H1 (cell line): Measurements from ENCODE around the gene SMARCA4. TPM values are rescaled to one million over a fixed set of nuclear protein-coding genes. Genes with fewer than 3 reads are reported as not detected.

ENCODE experiments used
- CTCF ChIA-PET: fragments of 300-600 bp; sonication (Branson Sonifier 250); formaldehyde crosslinking; loops from one replicate; lab custom pipeline; 2021; ENCODE audit not compliant: partially characterized antibody; lab: Charles Lee
- POLR2A ChIA-PET: fragments of 300-600 bp; sonication (Branson Sonifier 250); formaldehyde crosslinking; loops from one replicate; lab custom pipeline; 2021; ENCODE audit warnings: inconsistent platforms; ENCODE audit not compliant: partially characterized antibody; lab: Charles Lee
- DNase-seq, 2 experiments: peaks; one replicate each; pipeline versions ENCODE4 v3.0.0 to v3.0.0-alpha.2; 2010 to 2022; ENCODE audit warnings: low spot score in 2 of 2, low read depth in 1 of 2, mixed read lengths in 1 of 2
- FAIRE-seq: peaks from 2 replicates; lab custom pipeline; 2011; peaks lifted over from hg19 to GRCh38; lab: Jason Lieb, UNC
- H2AFZ ChIP-seq: 2 replicates; pipeline ENCODE4 v1.8.1; 2012; ENCODE audit warnings: low read length, inconsistent platforms
- H2AK5ac ChIP-seq: 2 replicates; pipeline ENCODE4 v1.6.1; 2013; ENCODE audit warnings: low read depth, low read length
- H2BK120ac ChIP-seq: replicated peaks from 2 replicates; pipeline ENCODE3; 2013; ENCODE audit warnings: low read depth, low read length, inconsistent platforms
- H2BK12ac ChIP-seq: 2 replicates; pipeline ENCODE4 v1.6.1; 2013; ENCODE audit warnings: low read depth, low read length
- H2BK15ac ChIP-seq: 2 replicates; pipeline ENCODE4 v1.6.1; 2013; ENCODE audit warnings: low read length
- H2BK20ac ChIP-seq: 2 replicates; pipeline ENCODE4 v1.6.1; 2013; ENCODE audit warnings: low read length
- H2BK5ac ChIP-seq: 2 replicates; pipeline ENCODE4 v1.6.1; 2013; ENCODE audit warnings: low read depth, low read length
- H3K14ac ChIP-seq: 2 replicates; pipeline ENCODE4 v1.6.1; 2013; ENCODE audit warnings: inconsistent platforms; ENCODE audit not compliant: insufficient read length
- H3K18ac ChIP-seq: 2 replicates; pipeline ENCODE4 v1.6.1; 2013; ENCODE audit warnings: low read length; ENCODE audit errors: extremely low read depth
- H3K23ac ChIP-seq: 2 replicates; pipeline ENCODE4 v1.6.1; 2013; ENCODE audit warnings: inconsistent platforms; ENCODE audit not compliant: insufficient read length
- H3K23me2 ChIP-seq: 2 replicates; pipeline ENCODE4 v1.6.1; 2013; ENCODE audit warnings: low read depth, low read length
- H3K27ac ChIP-seq: 2 replicates; pipeline ENCODE4 v1.6.1; 2011; ENCODE audit warnings: low read depth, low read length, inconsistent platforms
- H3K27me3 ChIP-seq, 4 experiments: replicated peaks in 1 of 4; 1 replicate in 1 of 4; 2 replicates in 3 of 4; pipeline versions ENCODE4 v1.6.1 to v1.8.1; 2011 to 2013; ENCODE audit warnings: low read length in 3 of 4, mild to moderate bottlenecking in 3 of 4, inconsistent platforms in 2 of 4, mixed read lengths in 2 of 4, moderate library complexity in 1 of 4; ENCODE audit not compliant: control insufficient read depth in 3 of 4, insufficient read depth in 3 of 4; ENCODE audit errors: extremely low read depth in 1 of 4
- H3K36me3 ChIP-seq, 4 experiments: 2 replicates each; pipeline versions ENCODE4 v1.6.1 to v1.8.1; 2011 to 2013; ENCODE audit warnings: mild to moderate bottlenecking in 4 of 4, low read length in 3 of 4, moderate library complexity in 2 of 4, control low read depth in 1 of 4, inconsistent platforms in 1 of 4; ENCODE audit not compliant: insufficient read depth in 4 of 4, control insufficient read depth in 2 of 4
- H3K4ac ChIP-seq: replicated peaks from 2 replicates; pipeline ENCODE3; 2013; ENCODE audit warnings: low read length, low read depth, mixed read lengths, inconsistent platforms; ENCODE audit not compliant: insufficient read length
- H3K4me1 ChIP-seq, 4 experiments: replicated peaks in 1 of 4; 1 replicate in 1 of 4; 2 replicates in 3 of 4; pipeline versions ENCODE4 v1.6.1 to v1.8.1; 2011 to 2013; ENCODE audit warnings: low read length in 3 of 4, inconsistent platforms in 2 of 4, mixed read lengths in 1 of 4; ENCODE audit not compliant: insufficient read depth in 4 of 4, control insufficient read depth in 3 of 4
- H3K4me2 ChIP-seq, 2 experiments: 2 replicates each; pipeline versions ENCODE4 v1.6.1 to v1.8.1; 2011 to 2013; ENCODE audit warnings: low read depth in 2 of 2, low read length in 2 of 2, control low read depth in 1 of 2, inconsistent platforms in 1 of 2, mild to moderate bottlenecking in 1 of 2; ENCODE audit not compliant: insufficient read depth in 1 of 2
- H3K4me3 ChIP-seq, 4 experiments: fragments of 200-600, 300-600 bp in 1 of 4; sonication (generic), shearing (Covaris generic), sonication (Bioruptor Twin) in 1 of 4; 2 replicates each; pipeline versions ENCODE4 v1.5.1 to v1.8.1; 2011 to 2016; ENCODE audit warnings: low read length in 4 of 4, low read depth in 3 of 4, control low read depth in 2 of 4, inconsistent platforms in 2 of 4, mild to moderate bottlenecking in 2 of 4, mixed read lengths in 1 of 4, moderate library complexity in 1 of 4; ENCODE audit not compliant: insufficient read depth in 2 of 4; ENCODE audit errors: extremely low read depth in 1 of 4
- H3K56ac ChIP-seq: replicated peaks from 2 replicates; pipeline ENCODE3; 2013; ENCODE audit warnings: low read depth, mild to moderate bottlenecking, mixed read lengths, low read length, inconsistent platforms; ENCODE audit not compliant: insufficient read length
- H3K79me1 ChIP-seq: 2 replicates; pipeline ENCODE4 v1.6.1; 2013; ENCODE audit warnings: low read depth, low read length, control low read depth
- H3K79me2 ChIP-seq, 2 experiments: 2 replicates each; pipeline versions ENCODE4 v1.6.1 to v1.8.1; 2012 to 2013; ENCODE audit warnings: low read length in 2 of 2, mild to moderate bottlenecking in 2 of 2, inconsistent platforms in 1 of 2; ENCODE audit not compliant: insufficient read depth in 2 of 2, control insufficient read depth in 1 of 2
- H3K9ac ChIP-seq, 4 experiments: replicated peaks in 1 of 4; 1 replicate in 1 of 4; 2 replicates in 3 of 4; pipeline versions ENCODE4 v1.6.1 to v1.8.1; 2011 to 2013; ENCODE audit warnings: low read depth in 3 of 4, low read length in 3 of 4, control low read depth in 2 of 4, mild to moderate bottlenecking in 2 of 4, moderate library complexity in 2 of 4, inconsistent platforms in 1 of 4; ENCODE audit errors: extremely low read depth in 1 of 4
- H3K9me3 ChIP-seq, 2 experiments: 2 replicates each; pipeline versions ENCODE4 v1.6.1 to v1.8.1; 2012 to 2013; ENCODE audit warnings: mild to moderate bottlenecking in 2 of 2, moderate library complexity in 2 of 2, control low read depth in 1 of 2, inconsistent platforms in 1 of 2, low read depth in 1 of 2, low read length in 1 of 2, mixed read lengths in 1 of 2; ENCODE audit not compliant: insufficient read depth in 2 of 2
- H4K20me1 ChIP-seq, 2 experiments: replicated peaks in 1 of 2; 2 replicates each; pipeline versions ENCODE3 to v1.8.1; 2011 to 2013; ENCODE audit warnings: inconsistent platforms in 2 of 2, low read length in 2 of 2, mild to moderate bottlenecking in 1 of 2; ENCODE audit not compliant: insufficient read depth in 2 of 2, control insufficient read depth in 1 of 2
- H4K5ac ChIP-seq: 2 replicates; pipeline ENCODE4 v1.6.1; 2013; ENCODE audit warnings: low read length, low read depth, mixed read lengths, inconsistent platforms; ENCODE audit not compliant: insufficient read length
- H4K8ac ChIP-seq: 2 replicates; pipeline ENCODE4 v1.8.0; 2013; ENCODE audit warnings: mild to moderate bottlenecking, moderate library complexity, low read length, inconsistent platforms; ENCODE audit not compliant: insufficient read depth; ENCODE audit errors: extremely low read depth
- H4K91ac ChIP-seq: replicated peaks from 2 replicates; pipeline ENCODE3; 2013; ENCODE audit warnings: low read length, mixed read lengths, inconsistent platforms; ENCODE audit not compliant: insufficient read length
- BCL11A ChIP-seq, 2 experiments: IDR thresholded peaks; one replicate each; pipeline ENCODE4 v1.6.1; 2011; ENCODE audit warnings: low read depth in 2 of 2, low read length in 2 of 2, mild to moderate bottlenecking in 2 of 2
- BRCA1 ChIP-seq: IDR thresholded peaks from 2 replicates; pipeline ENCODE4 v1.6.1; 2012; ENCODE audit warnings: low read depth, low read length, improper control_type of control experiment
- CBX8 ChIP-seq: fragments of 300-800, 300-1000 bp; sonication (generic); IDR thresholded peaks from 2 replicates; pipeline ENCODE4 v1.7.1; 2016; ENCODE audit warnings: low read depth, low read length, borderline replicate concordance
- CEBPB ChIP-seq: IDR thresholded peaks from 2 replicates; pipeline ENCODE4 v1.6.1; 2012; ENCODE audit warnings: low read depth, low read length
- CREB1 ChIP-seq: IDR thresholded peaks from 2 replicates; pipeline ENCODE4 v1.6.1; 2012; ENCODE audit warnings: inconsistent platforms
- HDAC2 ChIP-seq, 2 experiments: fragments of 300-600 bp in 1 of 2; sonication (generic) in 1 of 2; IDR thresholded peaks; 2 replicates each; pipeline ENCODE4 v1.6.1; 2011 to 2012; ENCODE audit warnings: low read depth in 2 of 2, low read length in 2 of 2, mild to moderate bottlenecking in 2 of 2, moderate library complexity in 2 of 2, borderline replicate concordance in 1 of 2, inconsistent platforms in 1 of 2
- JUND ChIP-seq: IDR thresholded peaks from 2 replicates; pipeline ENCODE4 v1.6.1; 2011; ENCODE audit warnings: mild to moderate bottlenecking, improper control_type of control experiment, low read length
- RFX5 ChIP-seq: IDR thresholded peaks from 2 replicates; pipeline ENCODE4 v1.6.1; 2011; ENCODE audit warnings: low read depth, low read length, improper control_type of control experiment, borderline replicate concordance
- TCF12 ChIP-seq: IDR thresholded peaks from 2 replicates; pipeline ENCODE4 v1.6.1; 2011; ENCODE audit warnings: low read depth, mild to moderate bottlenecking, low read length
- WGBS, 2 experiments: shearing (Covaris generic) in 1 of 2; methylation state at CpG; one replicate each; pipeline versions ENCODE4 v1.1.6 to v1.1.7; 2013 to 2015; ENCODE audit warnings: low lambda C conversion rate in 2 of 2, mixed read lengths in 2 of 2, inconsistent platforms in 1 of 2, low coverage in 1 of 2, missing lambda C conversion rate in 1 of 2; ENCODE audit not compliant: insufficient replicate concordance in 2 of 2, insufficient coverage in 1 of 2, insufficient read length in 1 of 2; ENCODE audit errors: extremely low coverage in 1 of 2, missing lambda C conversion rate in 1 of 2; 5-methylcytosine and 5-hydroxymethylcytosine counted together
- long read RNA-seq, 2 experiments: library from RNA in 1 of 2; library from capped mRNA in 1 of 2; stranded (forward); transcript quantifications; one replicate each; pipeline ENCODE4 v2.0.0, GENCODE V29; 2021; ENCODE audit warnings: inconsistent platforms in 1 of 2
- polyA minus RNA-seq, 3 experiments: library from RNA; depleted of rRNA, polyadenylated mRNA; stranded (reverse); fragments of >200 nt; gene quantifications; 1 replicate in 2 of 3; 2 replicates in 1 of 3; pipeline ENCODE4 v1.2.3, GENCODE V29; 2011
- polyA plus RNA-seq, 7 experiments: library from polyadenylated mRNA; depleted of rRNA in 3 of 7; stranded (reverse) in 5 of 7; unstranded in 2 of 7; fragments of >200 nt in 5 of 7; fragments of 200-250 nt in 2 of 7; gene quantifications; 1 replicate in 5 of 7; 2 replicates in 1 of 7; 4 replicates in 1 of 7; pipeline versions ENCODE4 v1.2.1 to v1.2.3, GENCODE V29; 2011 to 2013; ENCODE audit warnings: missing spikeins in 2 of 7, mixed read lengths in 2 of 7
- total RNA-seq: library from RNA; stranded (reverse); fragmentation: NEBNext Ultra II Directional; extraction: Animal tissue kit (Norgen Biotek cat#: 25700); gene quantifications from 2 replicates; pipeline ENCODE4 v1.2.1, GENCODE V29; 2021

SMARCA4 gene
- 263 TPM in 2 replicates for total RNA-seq
- 86.4 and 137 TPM in 2 replicates for polyA plus RNA-seq (2011; rRNA removed)
- polyA plus RNA-seq (2011; cell fraction: cytosol; rRNA removed) = 106 TPM
- 215 TPM for polyA plus RNA-seq (2011; cell fraction: nucleus; rRNA removed)
- polyA plus RNA-seq (2012, experiment 1 of 2) = 238 to 277 TPM (median 270 TPM) in 4 replicates
- 118 TPM for polyA plus RNA-seq (2012, experiment 2 of 2)
- 156 TPM for polyA plus RNA-seq (2013, experiment 1 of 2)
- polyA plus RNA-seq (2013, experiment 2 of 2) = 146 TPM
- 219 and 239 TPM in 2 replicates for polyA minus RNA-seq (2011; rRNA and poly(A)+ RNA removed)
- polyA minus RNA-seq (2011; cell fraction: cytosol; rRNA and poly(A)+ RNA removed) = 184 TPM
- 185 TPM for polyA minus RNA-seq (2011; cell fraction: nucleus; rRNA and poly(A)+ RNA removed)
- long read RNA-seq, experiment 1, full-length matches to known transcripts = 4 of 65 reads
- long read RNA-seq, experiment 1, partial matches to known transcripts = 53 of 65 reads
- long read RNA-seq, experiment 1, other reads (novel, unspliced or antisense) = 8 of 65 reads
- long read RNA-seq, experiment 2, partial matches to known transcripts = 16 of 19 reads
- long read RNA-seq, experiment 2, other reads (novel, unspliced or antisense) = 2 of 19 reads

DNA sequence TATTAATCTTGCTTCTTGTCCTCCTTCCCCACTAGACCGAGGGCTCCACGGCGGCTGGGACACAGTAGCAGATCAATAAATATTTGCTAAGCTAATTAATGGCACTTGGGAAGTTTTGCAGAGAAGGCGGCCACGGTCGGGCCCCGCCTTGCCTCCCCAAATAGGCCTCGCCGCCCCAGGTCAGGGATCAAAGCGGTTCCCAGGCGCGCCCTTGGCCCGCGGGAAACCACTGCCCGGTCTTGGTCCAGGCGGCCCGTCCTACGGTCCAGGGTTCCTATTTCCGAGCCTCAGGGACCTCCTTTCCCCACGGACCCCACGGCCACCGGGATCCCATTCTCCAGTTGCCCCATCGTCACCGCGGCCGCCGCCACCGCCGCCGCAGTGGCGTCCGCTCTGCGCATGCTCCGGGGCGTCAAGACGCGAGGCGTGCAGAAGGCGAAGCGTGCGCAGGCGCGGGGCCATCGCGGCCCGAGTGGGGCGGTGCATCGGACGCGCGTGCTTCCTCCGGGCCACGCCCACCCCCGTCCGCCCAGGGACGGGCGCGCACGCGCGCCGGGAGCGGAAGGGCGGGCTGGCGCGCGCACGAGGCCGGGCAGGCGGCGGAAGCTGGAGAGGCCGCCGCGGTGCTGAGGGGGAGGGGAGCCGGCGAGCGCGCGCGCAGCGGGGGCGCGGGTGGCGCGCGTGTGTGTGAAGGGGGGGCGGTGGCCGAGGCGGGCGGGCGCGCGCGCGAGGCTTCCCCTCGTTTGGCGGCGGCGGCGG lies at the start of gene SMARCA4:
SMARCA4 (plus strand) TSS at position 717 of the 759 bp plus-strand sequence. CDS start 23,122 bp downstream, outside the sequence.
- 0 out of 2 replicates have a peak within 1 kb of the TSS, but pooled peaks have one; percentile 50 for H2BK12ac ChIP-seq
- H4K5ac ChIP-seq = peak within 1 kb of the TSS; percentile 91
- peak within 1 kb of the TSS; percentile 98 for H4K8ac ChIP-seq
- H4K91ac ChIP-seq = peak within 1 kb of the TSS; percentile 91
- H3K14ac ChIP-seq = no peak within 1 kb of the TSS
- H3K4me1 ChIP-seq = peaks cover 0 to 12% (median 6%) of the 10 kb centered on the region in 4 experiments; a peak in 6 of 7 replicates
- H3K4me3 ChIP-seq = peak within 1 kb of the TSS; percentile 98 to 100 (median 99)
- FAIRE-seq = no peak
- no peak within 1 kb of the TSS for H2AK5ac ChIP-seq
- H2BK5ac ChIP-seq = peak within 1 kb of the TSS; percentile 35; the same call in 1 of the 2 replicates
- peak within 1 kb of the TSS; percentile 71; the same call in 1 of the 2 replicates for H3K18ac ChIP-seq
- H2BK20ac ChIP-seq = no peak within 1 kb of the TSS
- H3K23ac ChIP-seq = no peak within 1 kb of the TSS
- H4K20me1 ChIP-seq = peaks cover 4% of the 10 kb centered on the region in 2 experiments
- H3K27me3 ChIP-seq = no peaks in the 10 kb centered on the region
- peak within 1 kb of the TSS; percentile 86 to 95 (median 90) for H3K9ac ChIP-seq
- H2AFZ ChIP-seq = no peak within 1 kb of the TSS; the same call in 1 of the 2 replicates
- DNase-seq = peak; percentile 88 to 96
- ChIA-PET POLR2A (interaction anchor here (0.8 to 5.1 kb wide), 13 partner anchors 8 to 183 kb away, joined by 3 to 28 read pairs (median 5); partner anchors contain the start of genes LDLR and TMED1), CTCF (interaction anchor here (1.5 to 12.4 kb wide), 2 partner anchors 15 to 21 kb away, joined by 3 to 110 read pairs; no protein-coding TSS in a partner anchor)
- peaks cover 17% of the 10 kb centered on the region for H3K79me1 ChIP-seq
- H3K4me2 ChIP-seq = peak within 1 kb of the TSS; percentile 83 to 100
- H2BK15ac ChIP-seq = no peak within 1 kb of the TSS; the same call in 1 of the 2 replicates
- peak within 1 kb of the TSS; percentile 97 for H3K56ac ChIP-seq
- no peaks in the 10 kb centered on the region for H3K36me3 ChIP-seq
- no peaks in the 10 kb centered on the region for H3K9me3 ChIP-seq
- H3K23me2 ChIP-seq = peaks cover 5% of the 10 kb centered on the region
- peak within 1 kb of the TSS; percentile 85 for H3K27ac ChIP-seq
- 3% methylated on average over 70 of the region's 100 CpGs; no CpG with 5 or more reads in 1 of the 2 experiments for WGBS, 2 experiments
- H2BK120ac ChIP-seq = peak within 1 kb of the TSS; percentile 55
- H3K4ac ChIP-seq = peak within 1 kb of the TSS; percentile 97
- H3K79me2 ChIP-seq = peaks cover 32 to 42% of the 10 kb centered on the region in 2 experiments
- TF ChIP-seq CREB1 (peak; percentile 16; the same call in 1 of the 2 replicates), CEBPB (no peak), RFX5 (no peak), HDAC2 (IDR thresholded peaks at IDR 0.05; ENCODE audit: borderline replicate concordance in 1 of 2, low read depth in 2 of 2, low read length in 2 of 2) (peak in 1 of 2 experiments; percentile 90; a peak in 3 of 4 replicates), CBX8 (no peak), BRCA1 (no peak), BCL11A (IDR thresholded peaks at IDR 0.05; ENCODE audit: low read depth in 2 of 2, low read length in 2 of 2) (no peak), TCF12 (no peak), JUND (no peak)
